CD14-positive monocyte (primary cell): ENCODE measurements around the gene GASK1A. TPM values are rescaled to one million over a fixed set of nuclear protein-coding genes. Genes with fewer than 3 reads are reported as not detected.

Experiments
- DNase-seq, 3 donors: peaks; one replicate each; pipeline ENCODE4 v3.0.0-alpha.2; 2011 to 2022
- H2AFZ ChIP-seq: 2 replicates; pipeline ENCODE4 v1.6.0; 2012; ENCODE audit warnings: mild to moderate bottlenecking, low read depth, low read length, inconsistent platforms; ENCODE audit not compliant: insufficient read depth, poor library complexity, severe bottlenecking
- H3K27ac ChIP-seq, 2 donors: 1 replicate in 1 of 2; 2 replicates in 1 of 2; pipeline ENCODE4 v1.5.1; 2012 to 2013; ENCODE audit warnings: low read length in 2 of 2, control low read depth in 1 of 2, inconsistent platforms in 1 of 2, low read depth in 1 of 2, mild to moderate bottlenecking in 1 of 2
- H3K27me3 ChIP-seq, 2 donors: one replicate each; pipeline versions ENCODE4 v1.6.0 to v1.6.1; 2011 to 2013; ENCODE audit warnings: low read length in 2 of 2; ENCODE audit not compliant: control insufficient read depth in 2 of 2, insufficient read depth in 2 of 2
- H3K36me3 ChIP-seq, 2 donors: replicated peaks in 1 of 2; 1 replicate in 1 of 2; 2 replicates in 1 of 2; pipeline versions ENCODE4 v1.5.1 to v1.6.1; 2012 to 2013; ENCODE audit warnings: low read length in 2 of 2, control low read depth in 1 of 2, inconsistent platforms in 1 of 2, mild to moderate bottlenecking in 1 of 2; ENCODE audit not compliant: insufficient read depth in 2 of 2, control insufficient read depth in 1 of 2
- H3K4me1 ChIP-seq, 2 donors: 1 replicate in 1 of 2; 2 replicates in 1 of 2; pipeline versions ENCODE4 v1.5.1 to v1.6.1; 2012 to 2013; ENCODE audit warnings: low read length in 2 of 2, control low read depth in 1 of 2, inconsistent platforms in 1 of 2, mild to moderate bottlenecking in 1 of 2, moderate library complexity in 1 of 2; ENCODE audit not compliant: insufficient read depth in 2 of 2, control insufficient read depth in 1 of 2
- H3K4me2 ChIP-seq: replicated peaks from 2 replicates; pipeline ENCODE3; 2012; ENCODE audit warnings: low read length, moderate library complexity, mild to moderate bottlenecking; ENCODE audit not compliant: poor library complexity, severe bottlenecking; ENCODE audit errors: extremely low read depth
- H3K4me3 ChIP-seq, 3 experiments: fragments of 200-600 bp in 1 of 3; sonication (generic) in 1 of 3; replicated peaks in 1 of 3; 1 replicate in 2 of 3; 2 replicates in 1 of 3; pipeline ENCODE4 v1.5.1; 2011 to 2013; ENCODE audit warnings: low read length in 3 of 3, mild to moderate bottlenecking in 3 of 3, control low read depth in 2 of 3, low read depth in 2 of 3, inconsistent platforms in 1 of 3, moderate library complexity in 1 of 3
- H3K79me2 ChIP-seq: 2 replicates; pipeline ENCODE4 v1.6.0; 2012; ENCODE audit warnings: mild to moderate bottlenecking, control low read depth, inconsistent platforms, low read length, moderate library complexity; ENCODE audit not compliant: insufficient read depth
- H3K9ac ChIP-seq: 2 replicates; pipeline ENCODE4 v1.6.0; 2017; ENCODE audit warnings: low read length, mild to moderate bottlenecking; ENCODE audit not compliant: insufficient read depth, poor library complexity, severe bottlenecking
- H3K9me3 ChIP-seq, 2 donors: replicated peaks in 1 of 2; 1 replicate in 1 of 2; 2 replicates in 1 of 2; pipeline versions ENCODE4 v1.5.1 to v1.6.1; 2012 to 2013; ENCODE audit warnings: low read length in 2 of 2, control low read depth in 1 of 2; ENCODE audit not compliant: control insufficient read depth in 1 of 2, insufficient read depth in 1 of 2
- H4K20me1 ChIP-seq: 2 replicates; pipeline ENCODE4 v1.6.0; 2012; ENCODE audit warnings: mild to moderate bottlenecking, low read length, control low read depth, moderate library complexity; ENCODE audit not compliant: insufficient read depth
- H3K27ac Mint-ChIP-seq, 7 donors: one replicate each; pipeline ENCODE4 v1.8.0; 2020; ENCODE audit warnings: mild to moderate bottlenecking in 7 of 7, mixed read lengths in 7 of 7, moderate library complexity in 6 of 7, inconsistent platforms in 2 of 7
- H3K27me3 Mint-ChIP-seq, 3 donors: one replicate each; pipeline ENCODE4 v1.8.0; 2021 to 2022; ENCODE audit warnings: low read depth in 3 of 3, mild to moderate bottlenecking in 3 of 3, mixed read lengths in 3 of 3, moderate library complexity in 3 of 3, inconsistent platforms in 1 of 3
- H3K36me3 Mint-ChIP-seq, 2 donors: one replicate each; pipeline ENCODE4 v1.8.0; 2020; ENCODE audit warnings: mixed read lengths in 2 of 2, inconsistent platforms in 1 of 2, mild to moderate bottlenecking in 1 of 2
- H3K4me1 Mint-ChIP-seq: one replicate; pipeline ENCODE4 v1.8.0; 2020; ENCODE audit warnings: mild to moderate bottlenecking, mixed read lengths
- H3K4me3 Mint-ChIP-seq, 2 donors: one replicate each; pipeline ENCODE4 v1.8.0; 2020; ENCODE audit warnings: mild to moderate bottlenecking in 2 of 2, mixed read lengths in 2 of 2, moderate library complexity in 1 of 2
- H3K9me3 Mint-ChIP-seq, 7 donors: one replicate each; pipeline ENCODE4 v1.8.0; 2020 to 2022; ENCODE audit warnings: mixed read lengths in 7 of 7, mild to moderate bottlenecking in 6 of 7, moderate library complexity in 6 of 7, inconsistent platforms in 2 of 7
- WGBS: methylation state at CpG from one replicate; pipeline ENCODE4 v1.1.5; 2013; ENCODE audit warnings: missing lambda C conversion rate; ENCODE audit not compliant: insufficient coverage; 5-methylcytosine and 5-hydroxymethylcytosine counted together
- intact Hi-C, 2 donors: fragments of 100-400 bp; cut with micrococcal nuclease; formaldehyde crosslinking; loops; one replicate each; pipeline versions ENCODE4 v1.15.0 to v1.15.1; 2023
- polyA plus RNA-seq, 3 donors: library from polyadenylated mRNA; depleted of rRNA in 1 of 3; unstranded in 2 of 3; stranded (reverse) in 1 of 3; fragments of 300-500 nt in 2 of 3; fragments of >200 nt in 1 of 3; fragmentation: Illumina TruSeq in 2 of 3; gene quantifications; 1 replicate in 2 of 3; 2 replicates in 1 of 3; pipeline ENCODE4 v1.2.3, GENCODE V29; 2012 to 2021
- TF ChIP-seq, protein P1 (sequence below): fragments of 200-600 bp; IDR thresholded peaks from one replicate; pipeline ENCODE4 v1.8.0; 2022; ENCODE audit warnings: antibody characterized with exemption, mild to moderate bottlenecking

Gene GASK1A
- polyA plus RNA-seq, 3 donors, result 0.13 TPM; not detected in 2

DNA sequence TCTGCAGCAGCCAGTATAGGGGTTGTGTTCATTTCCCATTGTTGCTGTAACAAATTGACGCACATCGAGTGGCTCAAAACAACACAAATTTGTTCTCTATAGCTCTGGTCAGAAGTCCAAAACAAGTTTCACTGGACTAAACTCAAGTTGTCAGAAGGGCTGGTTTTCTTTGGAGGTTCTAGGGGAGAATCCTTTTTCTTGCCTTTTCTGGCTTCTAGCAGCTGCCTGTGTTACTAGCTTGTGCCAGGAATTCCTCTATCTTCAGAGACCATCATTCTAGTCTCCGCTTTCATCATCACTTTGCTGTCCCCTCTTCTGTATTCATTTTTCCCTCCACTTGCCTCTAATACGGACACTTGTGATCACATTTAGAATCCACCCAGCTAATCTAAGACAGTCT, 20.5 kb downstream of the GASK1A start:
- Histone ChIP-seq H3K4me3 (no peak overlapping the region), H3K4me1 (no peaks in the 10 kb centered on the region), H2AFZ (no peak overlapping the region), H3K9ac (no peak overlapping the region), H3K36me3 (no peaks in the 10 kb centered on the region), H3K79me2 (no peaks in the 10 kb centered on the region), H4K20me1 (no peaks in the 10 kb centered on the region), H3K4me2 (no peak overlapping the region), H3K27ac (no peak overlapping the region), H3K27me3 (no peaks in the 10 kb centered on the region), H3K9me3 (no peaks in the 10 kb centered on the region)
- H3K27me3 Mint-ChIP-seq, result peaks cover 0 to 3% (median 2%) of the 10 kb centered on the region in 3 donors
- TF ChIP-seq, protein P1, sequence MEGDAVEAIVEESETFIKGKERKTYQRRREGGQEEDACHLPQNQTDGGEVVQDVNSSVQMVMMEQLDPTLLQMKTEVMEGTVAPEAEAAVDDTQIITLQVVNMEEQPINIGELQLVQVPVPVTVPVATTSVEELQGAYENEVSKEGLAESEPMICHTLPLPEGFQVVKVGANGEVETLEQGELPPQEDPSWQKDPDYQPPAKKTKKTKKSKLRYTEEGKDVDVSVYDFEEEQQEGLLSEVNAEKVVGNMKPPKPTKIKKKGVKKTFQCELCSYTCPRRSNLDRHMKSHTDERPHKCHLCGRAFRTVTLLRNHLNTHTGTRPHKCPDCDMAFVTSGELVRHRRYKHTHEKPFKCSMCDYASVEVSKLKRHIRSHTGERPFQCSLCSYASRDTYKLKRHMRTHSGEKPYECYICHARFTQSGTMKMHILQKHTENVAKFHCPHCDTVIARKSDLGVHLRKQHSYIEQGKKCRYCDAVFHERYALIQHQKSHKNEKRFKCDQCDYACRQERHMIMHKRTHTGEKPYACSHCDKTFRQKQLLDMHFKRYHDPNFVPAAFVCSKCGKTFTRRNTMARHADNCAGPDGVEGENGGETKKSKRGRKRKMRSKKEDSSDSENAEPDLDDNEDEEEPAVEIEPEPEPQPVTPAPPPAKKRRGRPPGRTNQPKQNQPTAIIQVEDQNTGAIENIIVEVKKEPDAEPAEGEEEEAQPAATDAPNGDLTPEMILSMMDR, result no peak
- H3K4me3 Mint-ChIP-seq, result no peak overlapping the region
- no peak overlapping the region for H3K27ac Mint-ChIP-seq
- no peaks in the 10 kb centered on the region for H3K36me3 Mint-ChIP-seq
- no peaks in the 10 kb centered on the region for H3K4me1 Mint-ChIP-seq
- WGBS, result 100% methylated on average over 2 of the region's 4 CpGs
- no peaks in the 10 kb centered on the region for H3K9me3 Mint-ChIP-seq
- DNase-seq, result no peak
- intact Hi-C loops, result no loop called here

DNA sequence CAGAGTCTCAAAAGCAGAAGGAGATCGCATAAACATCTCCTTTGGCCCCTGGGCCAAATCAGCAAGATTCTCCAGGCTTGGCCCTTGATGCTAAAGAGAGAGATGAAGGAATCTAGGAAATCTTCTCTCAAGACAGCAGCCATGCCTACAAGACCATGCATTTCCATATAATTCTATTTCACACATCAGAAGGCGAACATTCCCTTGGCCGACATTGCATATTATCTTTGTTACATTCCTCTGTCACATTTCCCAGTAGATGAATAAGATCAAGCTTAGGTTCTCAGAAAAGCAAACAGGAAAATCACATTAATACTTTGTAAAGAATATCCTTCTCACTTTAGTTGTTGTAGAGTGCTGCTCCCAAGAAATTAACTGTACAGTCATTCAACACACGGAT, 21.3 kb downstream of the GASK1A start:
- no peaks in the 10 kb centered on the region for H3K9me3 ChIP-seq
- no peak overlapping the region for H2AFZ ChIP-seq
- H3K79me2 ChIP-seq, result no peaks in the 10 kb centered on the region
- H3K4me2 ChIP-seq, result no peak overlapping the region
- no peak overlapping the region for H3K4me3 ChIP-seq
- no peak overlapping the region for H3K4me3 Mint-ChIP-seq
- H3K27ac ChIP-seq, result no peak overlapping the region
- intact Hi-C loops, result no loop called here
- H3K36me3 ChIP-seq, result no peaks in the 10 kb centered on the region
- DNase-seq, result no peak
- H3K4me1 ChIP-seq, result no peaks in the 10 kb centered on the region
- no peaks in the 10 kb centered on the region for H3K36me3 Mint-ChIP-seq
- TF ChIP-seq, protein P1, result no peak
- H3K4me1 Mint-ChIP-seq, result no peaks in the 10 kb centered on the region
- no peaks in the 10 kb centered on the region for H4K20me1 ChIP-seq
- H3K27me3 Mint-ChIP-seq, result peaks cover 0 to 3% (median 2%) of the 10 kb centered on the region in 3 donors
- H3K27me3 ChIP-seq, result no peaks in the 10 kb centered on the region
- 100% methylated on average over 1 of the region's 4 CpGs for WGBS
- no peaks in the 10 kb centered on the region for H3K9me3 Mint-ChIP-seq
- no peak overlapping the region for H3K27ac Mint-ChIP-seq
- H3K9ac ChIP-seq, result no peak overlapping the region
